Endothelial cell of umbilical vein (primary cell): ENCODE data around the gene R3HDM2. TPM values are rescaled to one million over a fixed set of nuclear protein-coding genes. Genes with fewer than 3 reads are reported as not detected.

Source experiments
- BruUV-seq: library from RNA; stranded (reverse); fragments of 400-500 nt; replicated peaks from 2 replicates; lab custom pipeline; 2021; lab: Mats Ljungman, UMichigan
- CTCF ChIA-PET: fragments of 300-600, 350-600 bp; sonication (Branson Sonifier 250); formaldehyde crosslinking; loops from one replicate; lab custom pipeline; 2021; ENCODE audit warnings: antibody characterized with exemption, inconsistent platforms; lab: Charles Lee
- POLR2A ChIA-PET: fragments of 300-600, 350-600 bp; sonication (Branson Sonifier 250); formaldehyde crosslinking; loops from one replicate; lab custom pipeline; 2021; ENCODE audit warnings: antibody characterized with exemption, inconsistent platforms; lab: Charles Lee
- DNase-seq: peaks from one replicate; pipeline ENCODE4 v3.0.0-alpha.2; 2011; ENCODE audit warnings: low read depth, low spot score
- FAIRE-seq: peaks from 2 replicates; lab custom pipeline; 2011; peaks lifted over from hg19 to GRCh38; lab: Jason Lieb, UNC
- H2AFZ ChIP-seq: 2 replicates; pipeline ENCODE4 v1.6.0; 2012; ENCODE audit warnings: low read depth, low read length, control low read depth, inconsistent platforms
- H3K27ac ChIP-seq: 2 replicates; pipeline ENCODE4 v1.5.1; 2011; ENCODE audit warnings: low read depth, mild to moderate bottlenecking, control low read depth, low read length, moderate library complexity; ENCODE audit not compliant: insufficient read depth
- H3K27me3 ChIP-seq, 2 experiments: 2 replicates each; pipeline versions ENCODE4 v1.6.0 to v1.6.1; 2011; ENCODE audit warnings: low read length in 2 of 2, mixed read lengths in 1 of 2; ENCODE audit not compliant: control insufficient read depth in 2 of 2, insufficient read depth in 2 of 2
- H3K36me3 ChIP-seq, 2 experiments: 2 replicates in 1 of 2; 3 replicates in 1 of 2; pipeline ENCODE4 v1.5.1; 2011; ENCODE audit warnings: low read length in 2 of 2, mild to moderate bottlenecking in 1 of 2, moderate library complexity in 1 of 2; ENCODE audit not compliant: control insufficient read depth in 2 of 2, insufficient read depth in 2 of 2; ENCODE audit errors: extremely low read depth in 1 of 2
- H3K4me1 ChIP-seq: 3 replicates; pipeline ENCODE4 v1.5.1; 2011; ENCODE audit warnings: mild to moderate bottlenecking, low read length; ENCODE audit not compliant: control insufficient read depth, insufficient read depth; ENCODE audit errors: extremely low read depth
- H3K4me2 ChIP-seq: 2 replicates; pipeline ENCODE4 v1.6.1; 2011; ENCODE audit warnings: low read length, control low read depth, mixed read lengths; ENCODE audit not compliant: insufficient read depth
- H3K4me3 ChIP-seq, 3 experiments: fragments of 200-600 bp in 1 of 3; sonication (generic), shearing (Covaris generic) in 1 of 3; replicated peaks in 1 of 3; 2 replicates each; pipeline ENCODE4 v1.5.1; 2011 to 2016; ENCODE audit warnings: control low read depth in 3 of 3, low read length in 3 of 3, mild to moderate bottlenecking in 2 of 3, inconsistent platforms in 1 of 3, low read depth in 1 of 3, moderate library complexity in 1 of 3; ENCODE audit not compliant: insufficient read depth in 1 of 3
- H3K79me2 ChIP-seq: 2 replicates; pipeline ENCODE4 v1.6.0; 2012; ENCODE audit warnings: low read length, inconsistent platforms; ENCODE audit not compliant: control insufficient read depth, insufficient read depth
- H3K9ac ChIP-seq: replicated peaks from 2 replicates; pipeline ENCODE3; 2011; ENCODE audit warnings: low read length, control low read depth; ENCODE audit not compliant: insufficient read depth; ENCODE audit errors: extremely low read depth
- H3K9me1 ChIP-seq: replicated peaks from 3 replicates; pipeline ENCODE4 v1.6.0; 2011; ENCODE audit warnings: mild to moderate bottlenecking, low read length; ENCODE audit not compliant: control insufficient read depth, insufficient read depth; ENCODE audit errors: extremely low read depth
- H3K9me3 ChIP-seq: replicated peaks from 2 replicates; pipeline ENCODE4 v1.5.1; 2012; ENCODE audit warnings: low read length, inconsistent platforms; ENCODE audit not compliant: control insufficient read depth, insufficient read depth
- H4K20me1 ChIP-seq: replicated peaks from 2 replicates; pipeline ENCODE3; 2011; ENCODE audit warnings: mild to moderate bottlenecking, low read length; ENCODE audit not compliant: control insufficient read depth, insufficient read depth; ENCODE audit errors: extremely low read depth
- CTCF ChIP-seq, 2 donors: IDR thresholded peaks; 1 replicate in 1 of 2; 2 replicates in 1 of 2; pipeline ENCODE4 v1.5.1; 2011; ENCODE audit warnings: low read length in 2 of 2, mild to moderate bottlenecking in 2 of 2, moderate library complexity in 2 of 2, control low read depth in 1 of 2, inconsistent platforms in 1 of 2, low read depth in 1 of 2; ENCODE audit not compliant: insufficient read depth in 1 of 2; ENCODE audit errors: extremely low read depth in 1 of 2
- JUN ChIP-seq: IDR thresholded peaks from 2 replicates; pipeline ENCODE4 v1.6.1; 2011; ENCODE audit warnings: borderline replicate concordance, low read depth; ENCODE audit not compliant: insufficient read length, insufficient read depth
- MAX ChIP-seq: IDR thresholded peaks from 2 replicates; pipeline ENCODE4 v1.6.1; 2011; ENCODE audit not compliant: insufficient read depth, insufficient read length
- MYC ChIP-seq: IDR thresholded peaks from one replicate; pipeline ENCODE4 v1.6.1; 2011; ENCODE audit warnings: mild to moderate bottlenecking, low read depth, low read length
- POLR2A ChIP-seq: IDR thresholded peaks from 2 replicates; pipeline ENCODE4 v1.6.1; 2012; ENCODE audit warnings: low read depth, mild to moderate bottlenecking, control low read depth, low read length
- dilution Hi-C: fragments of 300-500 bp; cut with MboI; formaldehyde crosslinking; loops from one replicate; pipeline ENCODE4 v1.15.0; 2019; ENCODE audit warnings: low sequenced_read_pairs; ENCODE audit not compliant: extremely low pct_ligation_motif_present
- intact Hi-C: fragments of 100-400 bp; cut with micrococcal nuclease; formaldehyde crosslinking; loops from one replicate; pipeline ENCODE4 v1.10.0; 2022
- polyA plus RNA-seq, 4 experiments: library from polyadenylated mRNA; depleted of rRNA in 3 of 4; stranded (reverse) in 3 of 4; unstranded in 1 of 4; fragments of >200 nt; gene quantifications; 2 replicates each; pipeline versions ENCODE4 v1.2.1 to v1.2.3, GENCODE V29; 2011 to 2012; ENCODE audit warnings: missing spikeins in 1 of 4
- total RNA-seq: library from RNA; stranded (reverse); gene quantifications from 2 replicates; pipeline ENCODE4 v1.2.3, GENCODE V29; 2021

Gene R3HDM2
- total and polyA plus RNA-seq, 2 donors (not counting 3 experiments of a cell fraction or from before 2014, with no cell fraction given), result 26.1 to 31.3 TPM

GRCh38 chr12:57431654-57432188, 878 bp upstream of the R3HDM2 start:
- no peak overlapping the region for H3K27ac ChIP-seq
- DNase-seq (no peak), FAIRE-seq (no peak)
- no peaks in the 10 kb centered on the region for H3K9me1 ChIP-seq
- no peak overlapping the region for H3K4me3 ChIP-seq
- dilution Hi-C loops (no loop called here), intact Hi-C loops (loop anchor here (2.0 to 5.0 kb wide), 2 partner anchors 21 to 124 kb away; no protein-coding TSS in a partner anchor)
- ChIA-PET POLR2A (no interaction called here), CTCF (interaction anchor here (1.9 kb wide), 1 partner anchor 124 kb away, joined by 5 read pairs; no protein-coding TSS in a partner anchor)
- H4K20me1 ChIP-seq, result no peaks in the 10 kb centered on the region
- H3K4me2 ChIP-seq, result peak overlapping the region; percentile 92
- H3K9me3 ChIP-seq, result no peaks in the 10 kb centered on the region
- peaks cover 6% of the 10 kb centered on the region for H3K4me1 ChIP-seq
- no peak for TF ChIP-seq MAX
- TF ChIP-seq POLR2A, result no peak
- TF ChIP-seq JUN, result no peak
- no peak for TF ChIP-seq CTCF (IDR thresholded peaks at IDR 0.05; ENCODE audit: extremely low read depth in 1 of 2, insufficient read depth in 1 of 2, low read depth in 1 of 2, low read length in 2 of 2)
- no peak for TF ChIP-seq MYC
- peak overlapping the region; percentile 82 for H3K9ac ChIP-seq
- peaks cover 17% of the 10 kb centered on the region for H3K79me2 ChIP-seq
- H2AFZ ChIP-seq, result peak overlapping the region; percentile 23
- no peaks in the 10 kb centered on the region for H3K27me3 ChIP-seq
- no TSS peak for BruUV-seq
- H3K36me3 ChIP-seq, result no peaks in the 10 kb centered on the region
